AG20443 (cell line): Measurements from ENCODE around the gene SAMD4A.

Experiments
- DNase-seq: peaks from one replicate; pipeline ENCODE4 v3.0.0; 2012; ENCODE audit warnings: low spot score, mixed read lengths

SAMD4A gene

DNA sequence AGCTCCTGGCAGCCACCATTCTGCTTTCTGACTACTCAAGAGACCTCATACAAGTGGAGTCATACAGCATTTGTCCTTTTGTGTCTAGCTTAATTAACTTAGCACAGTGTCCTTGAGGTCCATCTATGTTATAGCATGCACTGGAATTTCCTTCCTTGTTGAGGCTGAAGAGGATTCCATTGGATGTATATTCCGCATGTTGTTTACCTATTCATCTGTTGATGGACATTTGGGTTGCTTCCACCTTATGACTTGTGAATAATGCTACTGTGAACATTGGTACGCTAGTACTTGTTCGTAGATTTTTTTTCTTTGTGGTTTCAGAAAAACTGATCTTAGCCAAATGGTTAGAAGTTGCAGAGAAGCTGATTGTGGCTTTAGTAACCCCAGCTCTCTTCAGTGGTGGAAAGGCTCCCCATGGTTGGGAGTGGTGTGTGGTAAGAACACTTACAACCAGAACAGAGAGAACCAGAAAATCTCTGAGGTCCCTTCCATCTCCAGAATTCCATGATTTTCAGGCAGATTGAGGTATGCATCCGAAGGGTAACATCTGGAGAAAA is 118.4 kb downstream of the SAMD4A start:
- no peak for DNase-seq

GRCh38 chr14:54686219-54686870 is 119.4 kb downstream of the SAMD4A start:
- DNase-seq = peak; percentile 70

- DNase-seq = peak; percentile 24
These were observed 120.2 kb downstream of the SAMD4A start for GRCh38 chr14:54686871-54687749.

DNA sequence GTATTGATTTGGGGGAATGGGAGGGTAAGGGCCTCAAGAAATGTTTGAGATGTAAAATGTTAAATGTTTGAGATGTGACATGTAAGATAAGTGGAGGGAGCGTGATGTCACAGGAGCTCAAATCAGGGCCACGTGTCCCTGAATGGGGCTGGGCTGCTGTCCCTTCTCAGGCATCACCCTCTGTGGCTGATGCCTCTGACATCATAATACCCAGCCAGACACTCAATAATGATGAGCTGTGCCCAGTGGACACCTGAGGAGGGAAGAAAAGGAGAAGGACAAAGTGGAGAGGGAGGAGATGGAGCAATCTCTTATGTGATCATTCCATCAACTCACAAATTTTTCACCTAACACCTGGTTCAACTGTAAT is 120.8 kb downstream of the SAMD4A start:
- no peak for DNase-seq

- DNase-seq = no peak
These were observed 121.3 kb downstream of the SAMD4A start for GRCh38 chr14:54688229-54688628.

DNA sequence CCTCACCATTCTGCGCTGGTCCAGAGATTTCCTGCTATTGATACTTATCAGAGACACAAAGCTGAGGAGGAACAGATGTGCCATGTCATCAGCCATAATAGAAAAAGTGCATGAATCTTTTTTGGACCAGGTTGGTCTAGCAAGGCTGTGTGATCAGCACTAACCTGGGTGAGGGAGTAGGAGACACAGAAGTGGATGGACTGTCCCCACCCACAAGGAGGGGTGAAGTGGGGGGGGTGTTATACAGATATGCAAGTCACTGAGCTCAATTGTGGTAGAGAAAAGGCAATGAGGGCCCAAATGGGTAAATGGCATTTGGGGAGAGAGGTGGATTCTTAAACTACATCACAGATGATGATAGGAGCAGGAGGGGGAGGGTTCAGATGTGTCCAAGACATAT is 123.0 kb downstream of the SAMD4A start:
- DNase-seq = no peak

- no peak for DNase-seq
These were observed 124.0 kb downstream of the SAMD4A start for GRCh38 chr14:54690887-54691286.

DNA sequence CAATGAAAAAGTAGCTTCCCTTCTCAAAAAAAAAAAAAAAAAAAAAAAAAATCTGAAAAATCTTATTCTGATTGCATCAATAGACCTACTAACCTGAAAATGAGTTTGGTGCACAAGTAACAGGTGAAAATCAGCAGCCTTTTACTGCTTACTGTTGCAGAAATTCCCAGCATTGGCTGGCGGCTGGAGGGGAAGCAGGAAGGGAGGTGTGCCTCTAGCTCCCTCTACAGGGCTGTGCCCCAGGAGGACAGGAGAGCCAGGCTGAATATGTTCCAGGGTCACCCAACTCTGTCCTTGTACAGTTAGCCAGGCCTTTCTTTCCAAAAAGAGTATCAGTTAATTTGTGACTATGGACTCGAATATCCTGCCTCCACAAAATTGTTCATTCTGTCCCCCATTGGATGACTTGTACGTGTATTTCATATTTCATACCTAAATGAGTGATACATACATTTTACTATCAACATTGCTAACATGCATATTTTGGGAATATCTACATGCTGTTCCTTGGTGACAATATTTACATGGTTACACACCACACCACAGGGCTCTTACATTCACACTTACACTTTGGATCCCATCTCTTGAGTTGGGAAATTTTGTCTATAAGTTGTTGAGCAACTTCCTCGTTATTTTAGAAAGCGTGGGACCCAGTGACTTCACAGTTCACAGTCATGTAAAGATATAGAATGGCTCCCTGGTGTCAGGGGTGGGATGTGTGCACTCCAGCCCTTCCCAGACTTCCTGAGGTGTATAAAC is 124.8 kb downstream of the SAMD4A start:
- DNase-seq = peak; percentile 76

- no peak for DNase-seq
These were observed 125.4 kb downstream of the SAMD4A start for GRCh38 chr14:54692284-54692772.

DNA sequence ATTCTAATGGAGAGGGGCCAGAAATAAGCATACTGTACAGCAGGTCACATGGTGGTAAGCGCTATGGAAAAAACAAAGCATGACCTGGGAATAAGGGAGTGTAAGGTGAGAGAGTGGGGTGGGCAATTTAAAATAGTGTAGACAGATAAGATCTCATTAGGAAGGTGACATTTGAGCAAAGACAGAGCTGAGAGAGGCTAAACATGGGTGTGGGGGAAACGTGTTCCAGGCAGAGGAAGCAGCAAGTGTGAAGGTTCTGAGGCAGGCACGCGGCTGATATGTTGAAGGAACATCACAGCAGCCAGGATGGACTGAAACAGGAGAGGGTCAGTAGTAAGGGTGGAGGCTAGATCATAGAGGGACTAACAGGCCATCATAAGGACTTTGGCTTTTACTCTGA is 126.8 kb downstream of the SAMD4A start:
- DNase-seq = no peak

- no peak for DNase-seq
These were observed 128.3 kb downstream of the SAMD4A start for GRCh38 chr14:54695196-54695595.

- no peak for DNase-seq
These were observed 130.1 kb downstream of the SAMD4A start for GRCh38 chr14:54697001-54697400.

- no peak for DNase-seq
These were observed 130.9 kb downstream of the SAMD4A start for GRCh38 chr14:54697803-54698202.

GRCh38 chr14:54698501-54698900 is 131.6 kb downstream of the SAMD4A start:
- no peak for DNase-seq

- DNase-seq = peak; percentile 62
These were observed 132.1 kb downstream of the SAMD4A start for GRCh38 chr14:54698966-54699530.

DNA sequence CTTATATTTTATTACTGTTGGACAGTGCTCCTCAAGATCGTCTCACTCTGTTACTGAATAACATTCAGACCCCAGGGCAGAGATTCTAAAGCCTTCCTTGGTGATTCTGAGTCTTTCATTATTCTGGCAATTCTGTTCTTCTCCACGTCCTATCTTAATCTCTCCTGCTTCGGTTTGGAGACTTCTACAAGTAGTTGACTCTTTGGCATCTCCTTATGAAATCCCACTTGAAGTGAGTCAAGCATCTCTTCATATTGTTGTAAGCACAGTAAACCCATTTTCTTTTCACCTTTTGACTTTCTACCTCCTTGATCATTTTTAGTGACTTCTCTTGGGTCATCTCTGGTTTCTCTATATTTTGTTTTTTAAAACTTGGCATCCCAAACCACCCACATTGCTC is 132.8 kb downstream of the SAMD4A start:
- DNase-seq = no peak

GRCh38 chr14:54700717-54701116 is 133.8 kb downstream of the SAMD4A start:
- DNase-seq = no peak

GRCh38 chr14:54702014-54702491 is 135.1 kb downstream of the SAMD4A start:
- no peak for DNase-seq

DNA sequence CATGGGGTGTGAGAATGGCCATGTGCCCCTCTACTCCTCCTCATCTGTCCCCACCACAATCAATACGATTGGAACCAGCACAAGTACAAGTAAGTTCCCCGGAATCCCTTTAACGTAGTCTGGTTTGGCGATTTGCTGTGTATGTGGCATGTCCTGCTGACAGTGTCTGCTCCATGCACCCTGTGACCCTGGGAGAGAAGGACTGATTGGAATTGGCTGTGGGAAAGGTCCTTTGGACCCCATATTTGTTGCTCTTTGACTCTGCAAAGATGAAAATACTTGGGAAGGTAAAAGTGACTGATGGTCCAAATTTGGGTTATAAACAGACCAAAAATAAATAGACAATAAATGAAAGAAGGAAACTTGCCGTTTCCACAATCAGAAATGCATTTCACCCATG is 135.6 kb downstream of the SAMD4A start:
- DNase-seq = no peak

DNA sequence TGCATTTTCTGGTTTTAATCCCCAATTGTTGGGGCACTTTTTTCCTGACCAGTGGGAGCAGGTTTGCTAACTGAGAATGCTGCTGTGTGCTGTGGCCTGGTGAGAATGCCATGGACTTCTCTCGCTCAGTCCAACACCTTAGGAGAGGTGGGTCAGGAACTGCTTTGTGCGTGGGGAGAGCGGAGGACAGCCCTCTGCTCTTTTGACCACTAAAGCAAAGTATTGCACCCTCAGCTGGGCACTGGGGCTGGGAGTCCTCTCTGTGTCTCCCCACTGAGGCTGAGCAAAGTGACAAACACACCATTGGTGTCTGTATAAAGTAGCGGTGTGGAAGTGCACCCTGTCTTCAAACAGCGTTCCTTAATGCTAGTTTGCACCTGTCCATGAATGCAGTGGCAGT is 136.2 kb downstream of the SAMD4A start:
- no peak for DNase-seq

DNA sequence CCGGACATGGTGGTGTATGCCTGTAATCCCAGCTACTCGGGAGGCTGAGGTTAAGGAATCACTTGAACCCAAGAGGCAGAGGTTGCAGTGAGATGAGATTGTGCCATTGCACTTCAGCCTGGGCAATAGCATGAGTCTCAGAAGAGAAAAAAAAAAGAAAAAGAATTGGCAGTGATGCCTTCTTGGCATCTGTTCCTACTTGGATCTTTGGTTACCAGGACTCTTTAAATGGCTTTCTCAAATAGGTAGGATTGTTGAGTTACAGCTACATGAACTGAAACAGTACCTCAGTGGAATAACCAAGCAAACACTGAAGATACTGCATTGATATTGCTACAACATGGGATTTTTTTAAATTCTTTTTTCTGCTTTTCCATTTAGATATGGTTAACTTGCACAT is 136.8 kb downstream of the SAMD4A start:
- DNase-seq = no peak

DNA sequence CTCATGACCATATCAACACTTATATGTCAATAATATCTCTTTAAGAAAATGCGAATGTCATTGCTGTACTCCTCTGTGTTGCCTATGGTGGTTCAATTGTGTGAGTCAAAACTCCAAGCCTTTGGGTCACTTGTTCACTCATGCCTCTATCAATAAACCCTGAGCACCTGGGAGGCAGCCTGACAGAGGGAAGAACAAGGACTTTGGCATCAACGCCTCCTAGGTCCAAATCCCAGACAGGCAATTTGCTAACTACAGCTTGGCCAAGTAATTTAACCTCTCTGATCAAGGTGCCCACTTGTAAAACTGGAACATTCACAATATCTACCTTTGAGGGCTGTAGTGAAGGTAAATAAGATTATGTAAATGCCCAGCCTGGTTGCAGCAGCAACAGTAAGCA is 137.8 kb downstream of the SAMD4A start:
- no peak for DNase-seq
